Gastrocnemius medialis (tissue), 4 donors: ENCODE data around the gene C5orf46. TPM values are rescaled to one million over a fixed set of nuclear protein-coding genes. Genes with fewer than 3 reads are reported as not detected.

Experiments
- ATAC-seq, 2 donors: fragments of 150-250 bp; one replicate each; pipeline ENCODE4 v1.9.1; 2016
- DNase-seq, 2 donors: peaks; one replicate each; pipeline ENCODE4 v3.0.0-alpha.2; 2019
- H3K27ac ChIP-seq, 4 donors: fragments of 200-600 bp; sonication (generic); 1 replicate in 1 of 4; 2 replicates in 3 of 4; pipeline ENCODE4 v1.5.1; 2016 to 2018; ENCODE audit warnings: mild to moderate bottlenecking in 2 of 4, moderate library complexity in 1 of 4
- H3K27me3 ChIP-seq, 3 donors: fragments of 200-600 bp; sonication (generic) in 2 of 3; 1 replicate in 1 of 3; 2 replicates in 2 of 3; pipeline versions ENCODE4 v1.5.1 to v1.6.0; 2016 to 2019; ENCODE audit warnings: mild to moderate bottlenecking in 1 of 3, moderate library complexity in 1 of 3
- H3K36me3 ChIP-seq, 2 donors: fragments of 200-600 bp; sonication (generic) in 1 of 2; one replicate each; pipeline ENCODE4 v1.5.1; 2017 to 2018
- H3K4me1 ChIP-seq, 2 donors: fragments of 200-600 bp; sonication (generic) in 1 of 2; one replicate each; pipeline ENCODE4 v1.5.1; 2016 to 2017; ENCODE audit warnings: mild to moderate bottlenecking in 2 of 2
- H3K4me3 ChIP-seq, 4 donors: fragments of 200-600 bp; sonication (generic) in 3 of 4; 1 replicate in 1 of 4; 2 replicates in 3 of 4; pipeline ENCODE4 v1.5.1; 2016 to 2019; ENCODE audit warnings: mild to moderate bottlenecking in 2 of 4
- H3K9me3 ChIP-seq, 3 donors: fragments of 200-600 bp; sonication (generic) in 2 of 3; 1 replicate in 1 of 3; 2 replicates in 2 of 3; pipeline ENCODE4 v1.5.1; 2016 to 2019
- CTCF ChIP-seq, 5 experiments: fragments of 450-650 bp in 3 of 5; fragments of 200-600 bp in 2 of 5; sonication (generic) in 2 of 5; IDR thresholded peaks in 4 of 5; conservative IDR thresholded peaks in 1 of 5; 1 replicate in 4 of 5; 2 replicates in 1 of 5; pipeline ENCODE4 v1.5.1; 2016 to 2019; ENCODE audit warnings: antibody characterized with exemption in 5 of 5, mild to moderate bottlenecking in 3 of 5, moderate library complexity in 3 of 5
- POLR2A ChIP-seq, 2 donors: fragments of 450-650 bp; IDR thresholded peaks; one replicate each; pipeline ENCODE4 v1.6.1; 2017; ENCODE audit warnings: antibody characterized with exemption in 2 of 2, mild to moderate bottlenecking in 2 of 2, moderate library complexity in 2 of 2
- in situ Hi-C, 4 donors: fragments of 200-750 bp; cut with MboI; loops; one replicate each; pipeline versions ENCODE4 v1.15.0 to v1.8.0; 2017; ENCODE audit warnings: low sequenced_read_pairs in 4 of 4
- intact Hi-C: fragments of 100-400 bp; cut with DNase I; formaldehyde crosslinking; loops from one replicate; pipeline ENCODE4 v1.15.1; 2023; ENCODE audit warnings: low total_unique reads
- total RNA-seq, 4 donors: library from RNA; depleted of rRNA; stranded (reverse); fragments of >200 nt; gene quantifications; one replicate each; pipeline versions ENCODE4 v1.1.0 to v1.2.3, GENCODE V29; 2016

The C5orf46 gene
- total RNA-seq, 4 donors from 2014 or later = not detected

- no peak for DNase-seq
- H3K27me3 ChIP-seq = no peaks in the 10 kb centered on the region
- no peaks in the 10 kb centered on the region for H3K36me3 ChIP-seq
- no peaks in the 10 kb centered on the region for H3K9me3 ChIP-seq
- H3K4me1 ChIP-seq = no peaks in the 10 kb centered on the region
- intact Hi-C loops = no loop called here
- TF ChIP-seq CTCF (IDR thresholded peaks at IDR 0.05 in 4 of 5, conservative IDR thresholded peaks at IDR 0.05 in 1 of 5) (no peak), POLR2A (IDR thresholded peaks at IDR 0.05) (no peak)
- in situ Hi-C loops = no loop called here
- H3K27ac ChIP-seq = no peak overlapping the region
- no peak overlapping the region for H3K4me3 ChIP-seq
- no peak for ATAC-seq
Observed at GRCh38 chr5:147863454-147864158, 42.7 kb downstream of the C5orf46 start.

- no peak for ATAC-seq
- intact Hi-C loops (no loop called here), in situ Hi-C loops (no loop called here)
- Histone ChIP-seq H3K27ac (no peak overlapping the region), H3K27me3 (no peaks in the 10 kb centered on the region), H3K4me3 (no peak overlapping the region), H3K9me3 (no peaks in the 10 kb centered on the region), H3K4me1 (no peaks in the 10 kb centered on the region), H3K36me3 (no peaks in the 10 kb centered on the region)
- TF ChIP-seq POLR2A (IDR thresholded peaks at IDR 0.05) = no peak
- no peak for DNase-seq
Observed at GRCh38 chr5:147860641-147861025, 45.7 kb downstream of the C5orf46 start.

GRCh38 chr5:147859962-147860640 lies 46.2 kb downstream of the C5orf46 start:
- no peaks in the 10 kb centered on the region for H3K27me3 ChIP-seq
- H3K4me3 ChIP-seq = no peak overlapping the region
- intact Hi-C loops (no loop called here), in situ Hi-C loops (loop anchor here in 1 of 4 donors (10.0 kb wide), 1 partner anchor 75 kb away; no protein-coding TSS in a partner anchor)
- TF ChIP-seq POLR2A (IDR thresholded peaks at IDR 0.05) (no peak), CTCF (IDR thresholded peaks at IDR 0.05 in 4 of 5, conservative IDR thresholded peaks at IDR 0.05 in 1 of 5) (no peak)
- no peak for DNase-seq
- no peaks in the 10 kb centered on the region for H3K36me3 ChIP-seq
- no peak for ATAC-seq
- no peaks in the 10 kb centered on the region for H3K4me1 ChIP-seq
- no peaks in the 10 kb centered on the region for H3K9me3 ChIP-seq
- no peak overlapping the region for H3K27ac ChIP-seq

GRCh38 chr5:147858565-147858964 lies 47.8 kb downstream of the C5orf46 start:
- no peaks in the 10 kb centered on the region for H3K9me3 ChIP-seq
- no peak overlapping the region for H3K27ac ChIP-seq
- intact Hi-C loops (no loop called here), in situ Hi-C loops (loop anchor here in 1 of 4 donors (10.0 kb wide), 1 partner anchor 76 kb away; no protein-coding TSS in a partner anchor)
- no peak overlapping the region for H3K4me3 ChIP-seq
- H3K27me3 ChIP-seq = no peaks in the 10 kb centered on the region
- DNase-seq (no peak), ATAC-seq (no peak)
- H3K4me1 ChIP-seq = no peaks in the 10 kb centered on the region
- TF ChIP-seq CTCF (IDR thresholded peaks at IDR 0.05 in 4 of 5, conservative IDR thresholded peaks at IDR 0.05 in 1 of 5) (no peak), POLR2A (IDR thresholded peaks at IDR 0.05) (no peak)
- H3K36me3 ChIP-seq = no peaks in the 10 kb centered on the region

DNA sequence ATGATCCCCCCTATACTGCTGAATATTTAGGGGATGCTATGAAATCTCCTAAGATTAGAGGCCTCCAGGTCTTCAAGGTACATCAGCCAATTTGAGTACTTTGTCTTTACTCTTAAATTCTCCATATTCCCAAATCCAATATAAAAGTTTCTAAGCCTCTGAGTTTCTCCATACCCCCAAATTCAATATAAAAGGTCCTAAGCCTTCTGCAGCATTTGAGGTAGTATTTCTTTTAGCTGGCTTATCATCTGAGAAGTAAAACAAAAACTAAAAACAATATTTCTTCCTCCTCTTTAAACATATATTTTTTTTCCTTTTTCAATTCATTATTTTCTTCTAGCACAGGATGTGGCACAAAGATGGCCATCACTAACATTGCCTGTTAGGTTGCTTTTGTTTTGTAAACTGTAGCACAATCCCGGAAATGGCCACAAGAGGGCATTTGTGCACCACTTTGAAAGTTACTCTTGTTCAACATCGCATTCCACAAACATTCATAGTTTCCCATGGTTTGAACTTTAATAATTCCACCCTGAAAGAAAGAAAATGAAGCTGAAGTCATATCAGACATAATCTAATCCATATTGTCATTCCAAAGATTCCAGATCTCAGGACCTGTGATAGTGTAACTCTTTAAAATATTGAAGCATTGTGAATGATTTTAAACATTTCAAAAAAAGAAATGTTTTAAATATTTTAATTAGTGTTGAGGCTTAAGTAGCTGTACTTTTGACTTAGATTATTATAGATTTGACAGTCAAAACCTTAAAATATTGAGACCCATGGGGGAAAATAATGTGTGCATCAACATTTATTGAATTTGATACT lies 48.8 kb downstream of the C5orf46 start:
- no peaks in the 10 kb centered on the region for H3K4me1 ChIP-seq
- in situ Hi-C loops (loop anchor here in 1 of 4 donors (10.0 kb wide), 1 partner anchor 77 kb away; no protein-coding TSS in a partner anchor), intact Hi-C loops (no loop called here)
- no peaks in the 10 kb centered on the region for H3K36me3 ChIP-seq
- no peaks in the 10 kb centered on the region for H3K9me3 ChIP-seq
- DNase-seq (no peak), ATAC-seq (no peak)
- TF ChIP-seq POLR2A (IDR thresholded peaks at IDR 0.05) (no peak), CTCF (IDR thresholded peaks at IDR 0.05 in 4 of 5, conservative IDR thresholded peaks at IDR 0.05 in 1 of 5) (peak; percentile 31 to 70 (median 51))
- H3K4me3 ChIP-seq = no peak overlapping the region
- no peak overlapping the region for H3K27ac ChIP-seq
- no peaks in the 10 kb centered on the region for H3K27me3 ChIP-seq
